ENCODE data around the gene ITGA7. TPM values are rescaled to one million over a fixed set of nuclear protein-coding genes. Genes with fewer than 3 reads are reported as not detected.

The ITGA7 gene
- total RNA-seq, 2 donors from 2014 or later: 0.70 to 1.4 TPM

GRCh38 chr12:55739025-55739378, 31.3 kb upstream of the ITGA7 start:
- Mint-ChIP-seq H3K4me3 (peak overlapping the region; percentile 94), H3K4me1 (peaks cover 33% of the 10 kb centered on the region), H3K36me3 (ENCODE audit: low read depth) (peaks cover 3% of the 10 kb centered on the region), H3K27ac (peak overlapping the region; percentile 90), H3K27me3 (no peaks in the 10 kb centered on the region)
- no peaks in the 10 kb centered on the region for H3K9me3 ChIP-seq (ENCODE audit: control insufficient read depth, low read length, poor library complexity, severe bottlenecking)
- DNase-seq (no peak), ATAC-seq (no peak)

- peaks cover 28% of the 10 kb centered on the region for H3K4me1 Mint-ChIP-seq
- H3K4me3 Mint-ChIP-seq: peak overlapping the region; percentile 94
- ATAC-seq (peak; percentile 75), DNase-seq (peak; percentile 51 to 77 (median 58))
- H3K9me3 ChIP-seq (ENCODE audit: control insufficient read depth, low read length, poor library complexity, severe bottlenecking): no peaks in the 10 kb centered on the region
- peak overlapping the region; percentile 90 for H3K27ac Mint-ChIP-seq
- H3K27me3 Mint-ChIP-seq: no peaks in the 10 kb centered on the region
- peaks cover 3% of the 10 kb centered on the region for H3K36me3 Mint-ChIP-seq (ENCODE audit: low read depth)
Observed at GRCh38 chr12:55738123-55739024, 30.7 kb upstream of the ITGA7 start.

GRCh38 chr12:55737581-55738122, 29.9 kb upstream of the ITGA7 start:
- DNase-seq (no peak), ATAC-seq (no peak)
- H3K9me3 ChIP-seq (ENCODE audit: control insufficient read depth, low read length, poor library complexity, severe bottlenecking): no peaks in the 10 kb centered on the region
- peak overlapping the region; percentile 90 for H3K27ac Mint-ChIP-seq
- H3K36me3 Mint-ChIP-seq (ENCODE audit: low read depth): peaks cover 2% of the 10 kb centered on the region
- peaks cover 26% of the 10 kb centered on the region for H3K4me1 Mint-ChIP-seq
- H3K4me3 Mint-ChIP-seq: peak overlapping the region; percentile 94
- no peaks in the 10 kb centered on the region for H3K27me3 Mint-ChIP-seq

GRCh38 chr12:55736780-55737580, 29.3 kb upstream of the ITGA7 start:
- Mint-ChIP-seq H3K27me3 (no peaks in the 10 kb centered on the region), H3K27ac (peak overlapping the region; percentile 90), H3K4me1 (peaks cover 20% of the 10 kb centered on the region), H3K4me3 (peak overlapping the region; percentile 94), H3K36me3 (ENCODE audit: low read depth) (no peaks in the 10 kb centered on the region)
- peak in 2 of 3 donors; percentile 19 to 53 for DNase-seq
- H3K9me3 ChIP-seq (ENCODE audit: control insufficient read depth, low read length, poor library complexity, severe bottlenecking): no peaks in the 10 kb centered on the region
- ATAC-seq: peak; percentile 53

- H3K27me3 Mint-ChIP-seq: no peaks in the 10 kb centered on the region
- H3K27ac Mint-ChIP-seq: no peak overlapping the region
- ATAC-seq (no peak), DNase-seq (no peak)
- H3K4me1 Mint-ChIP-seq: peaks cover 18% of the 10 kb centered on the region
- no peaks in the 10 kb centered on the region for H3K9me3 ChIP-seq (ENCODE audit: control insufficient read depth, low read length, poor library complexity, severe bottlenecking)
- H3K36me3 Mint-ChIP-seq (ENCODE audit: low read depth): no peaks in the 10 kb centered on the region
- H3K4me3 Mint-ChIP-seq: no peak overlapping the region
Observed at GRCh38 chr12:55736076-55736475, 28.4 kb upstream of the ITGA7 start.

- no peaks in the 10 kb centered on the region for H3K36me3 Mint-ChIP-seq (ENCODE audit: low read depth)
- ATAC-seq (no peak), DNase-seq (no peak)
- H3K27me3 Mint-ChIP-seq: no peaks in the 10 kb centered on the region
- H3K9me3 ChIP-seq (ENCODE audit: control insufficient read depth, low read length, poor library complexity, severe bottlenecking): no peaks in the 10 kb centered on the region
- no peak overlapping the region for H3K4me3 Mint-ChIP-seq
- H3K4me1 Mint-ChIP-seq: peaks cover 30% of the 10 kb centered on the region
- peak overlapping the region; percentile 27 for H3K27ac Mint-ChIP-seq
Observed at GRCh38 chr12:55734595-55734994, 26.9 kb upstream of the ITGA7 start.

GRCh38 chr12:55733858-55734257, 26.2 kb upstream of the ITGA7 start:
- ATAC-seq: no peak
- H3K4me1 Mint-ChIP-seq: peaks cover 32% of the 10 kb centered on the region
- H3K4me3 Mint-ChIP-seq: no peak overlapping the region
- DNase-seq: no peak
- H3K27ac Mint-ChIP-seq: no peak overlapping the region
- no peaks in the 10 kb centered on the region for H3K9me3 ChIP-seq (ENCODE audit: control insufficient read depth, low read length, poor library complexity, severe bottlenecking)
- no peaks in the 10 kb centered on the region for H3K36me3 Mint-ChIP-seq (ENCODE audit: low read depth)
- no peaks in the 10 kb centered on the region for H3K27me3 Mint-ChIP-seq

- no peak overlapping the region for H3K27ac Mint-ChIP-seq
- H3K4me1 Mint-ChIP-seq: peaks cover 27% of the 10 kb centered on the region
- no peaks in the 10 kb centered on the region for H3K27me3 Mint-ChIP-seq
- no peaks in the 10 kb centered on the region for H3K9me3 ChIP-seq (ENCODE audit: control insufficient read depth, low read length, poor library complexity, severe bottlenecking)
- ATAC-seq: no peak
- DNase-seq: no peak
- no peaks in the 10 kb centered on the region for H3K36me3 Mint-ChIP-seq (ENCODE audit: low read depth)
- no peak overlapping the region for H3K4me3 Mint-ChIP-seq
Observed at GRCh38 chr12:55733021-55733555, 25.4 kb upstream of the ITGA7 start.

GRCh38 chr12:55732288-55732687, 24.6 kb upstream of the ITGA7 start:
- no peaks in the 10 kb centered on the region for H3K9me3 ChIP-seq (ENCODE audit: control insufficient read depth, low read length, poor library complexity, severe bottlenecking)
- no peak overlapping the region for H3K4me3 Mint-ChIP-seq
- H3K27ac Mint-ChIP-seq: no peak overlapping the region
- H3K4me1 Mint-ChIP-seq: peaks cover 24% of the 10 kb centered on the region
- H3K36me3 Mint-ChIP-seq (ENCODE audit: low read depth): no peaks in the 10 kb centered on the region
- DNase-seq (no peak), ATAC-seq (no peak)
- no peaks in the 10 kb centered on the region for H3K27me3 Mint-ChIP-seq

GRCh38 chr12:55729819-55730818, 22.4 kb upstream of the ITGA7 start:
- Mint-ChIP-seq H3K36me3 (ENCODE audit: low read depth) (no peaks in the 10 kb centered on the region), H3K4me3 (peak overlapping the region; percentile 95), H3K27me3 (no peaks in the 10 kb centered on the region), H3K27ac (peak overlapping the region; percentile 97), H3K4me1 (peaks cover 33% of the 10 kb centered on the region)
- peak; percentile 49 for ATAC-seq
- H3K9me3 ChIP-seq (ENCODE audit: control insufficient read depth, low read length, poor library complexity, severe bottlenecking): no peaks in the 10 kb centered on the region
- no peak for DNase-seq

- Mint-ChIP-seq H3K4me3 (peak within 1 kb of the TSS; percentile 95), H3K36me3 (ENCODE audit: low read depth) (no peaks in the 10 kb centered on the region), H3K27ac (peak within 1 kb of the TSS; percentile 97), H3K27me3 (no peaks in the 10 kb centered on the region), H3K4me1 (peaks cover 37% of the 10 kb centered on the region)
- H3K9me3 ChIP-seq (ENCODE audit: control insufficient read depth, low read length, poor library complexity, severe bottlenecking): no peaks in the 10 kb centered on the region
- DNase-seq: peak; percentile 24 to 52 (median 45)
- ATAC-seq: peak; percentile 60
Observed at GRCh38 chr12:55728939-55729818, 21.5 kb upstream of the ITGA7 start, which contains the start of gene CD63. Gene CD63 (minus strand): TSS chr12:55729009. CDS start chr12:55728341, 668 bp downstream.
